OCI-LY7 (cell line): ENCODE results near the gene APCDD1L. TPM values are rescaled to one million over a fixed set of nuclear protein-coding genes. Genes with fewer than 3 reads are reported as not detected.

ENCODE experiments used
- BruUV-seq: library from RNA; stranded (reverse); fragments of 400-500 nt; replicated peaks from 2 replicates; lab custom pipeline; 2021; lab: Mats Ljungman, UMichigan
- CTCF ChIA-PET: fragments of 300-600 bp; sonication (Branson Sonifier 250); formaldehyde crosslinking; loops from one replicate; lab custom pipeline; 2022; ENCODE audit warnings: antibody characterized with exemption; ENCODE audit not compliant: unreplicated experiment; lab: Charles Lee
- POLR2A ChIA-PET: fragments of 300-600 bp; sonication (Branson Sonifier 250); formaldehyde crosslinking; loops from one replicate; lab custom pipeline; 2022; ENCODE audit warnings: antibody characterized with exemption; lab: Charles Lee
- DNase-seq: peaks from one replicate; pipeline ENCODE4 v3.0.0-alpha.2; 2015; ENCODE audit warnings: low spot score
- H2AFZ ChIP-seq: fragments of 200-600 bp; sonication (generic), shearing (Covaris generic); 2 replicates; pipeline ENCODE4 v1.6.1; 2014; ENCODE audit warnings: mild to moderate bottlenecking, antibody characterized with exemption, low read length, moderate library complexity
- H3K27ac ChIP-seq: fragments of 200-600 bp; sonication (generic); 2 replicates; pipeline ENCODE4 v1.5.1; 2014; ENCODE audit warnings: mixed run types, low read depth, mild to moderate bottlenecking, moderate library complexity, low read length, inconsistent platforms; ENCODE audit not compliant: poor library complexity, severe bottlenecking
- H3K36me3 ChIP-seq: fragments of 200-600 bp; sonication (generic); 2 replicates; pipeline ENCODE4 v1.6.1; 2014; ENCODE audit warnings: mild to moderate bottlenecking, antibody characterized with exemption, low read length, moderate library complexity, mixed read lengths; ENCODE audit not compliant: insufficient read depth
- H3K4me1 ChIP-seq: fragments of 200-600 bp; sonication (generic); 2 replicates; pipeline ENCODE4 v1.5.1; 2014; ENCODE audit warnings: mild to moderate bottlenecking, low read length; ENCODE audit not compliant: insufficient read depth, poor library complexity, severe bottlenecking
- H3K4me2 ChIP-seq: fragments of 200-600 bp; sonication (generic); 2 replicates; pipeline ENCODE4 v1.6.1; 2014; ENCODE audit warnings: mild to moderate bottlenecking, low read length
- H3K4me3 ChIP-seq: fragments of 200-600 bp; sonication (generic); 2 replicates; pipeline ENCODE4 v1.5.1; 2014; ENCODE audit warnings: mild to moderate bottlenecking, low read depth, low read length; ENCODE audit not compliant: poor library complexity, severe bottlenecking
- H3K79me2 ChIP-seq: fragments of 200-600 bp; sonication (generic); 2 replicates; pipeline ENCODE4 v1.6.1; 2016; ENCODE audit warnings: low read depth, mild to moderate bottlenecking, low read length, moderate library complexity, mixed read lengths; ENCODE audit not compliant: insufficient read depth
- H3K9me2 ChIP-seq: fragments of 200-600 bp; sonication (generic); 2 replicates; pipeline ENCODE4 v1.6.1; 2016; ENCODE audit warnings: mild to moderate bottlenecking, low read length, mixed read lengths; ENCODE audit not compliant: insufficient read depth
- H3K9me3 ChIP-seq: fragments of 200-600 bp; sonication (generic); 2 replicates; pipeline ENCODE4 v1.6.1; 2014; ENCODE audit warnings: mild to moderate bottlenecking, mixed run types, low read length, mixed read lengths
- H4K20me1 ChIP-seq: fragments of 200-600 bp; sonication (generic); 2 replicates; pipeline ENCODE4 v1.6.1; 2014; ENCODE audit warnings: mild to moderate bottlenecking, antibody characterized with exemption, low read length, moderate library complexity, mixed read lengths; ENCODE audit not compliant: insufficient read depth
- EZH2phosphoT487 ChIP-seq: fragments of 200-600 bp; sonication (generic); IDR thresholded peaks from 2 replicates; pipeline ENCODE4 v1.6.1; 2018; ENCODE audit warnings: low read depth, borderline replicate concordance, mild to moderate bottlenecking, mixed run types, antibody characterized with exemption, low read length, moderate library complexity, mixed read lengths
- intact Hi-C: fragments of 100-400 bp; cut with micrococcal nuclease; formaldehyde crosslinking; loops from one replicate; pipeline ENCODE4 v1.10.0; 2022; ENCODE audit not compliant: unreplicated experiment
- total RNA-seq, 2 experiments: library from RNA; depleted of rRNA in 1 of 2; stranded (reverse); fragments of >200 nt in 1 of 2; shearing (Covaris generic) in 1 of 2; gene quantifications; 2 replicates each; pipeline ENCODE4 v1.2.3, GENCODE V29; 2014 to 2022
- TF ChIP-seq, protein P1 (sequence below): fragments of 200-600 bp; sonication (generic); conservative IDR thresholded peaks from 2 replicates; pipeline ENCODE4 v1.5.1; 2014; ENCODE audit warnings: mild to moderate bottlenecking, antibody characterized with exemption, low read length, moderate library complexity, mixed read lengths

The APCDD1L gene
- total RNA-seq, 2 experiments from 2014 or later = not detected

DNA sequence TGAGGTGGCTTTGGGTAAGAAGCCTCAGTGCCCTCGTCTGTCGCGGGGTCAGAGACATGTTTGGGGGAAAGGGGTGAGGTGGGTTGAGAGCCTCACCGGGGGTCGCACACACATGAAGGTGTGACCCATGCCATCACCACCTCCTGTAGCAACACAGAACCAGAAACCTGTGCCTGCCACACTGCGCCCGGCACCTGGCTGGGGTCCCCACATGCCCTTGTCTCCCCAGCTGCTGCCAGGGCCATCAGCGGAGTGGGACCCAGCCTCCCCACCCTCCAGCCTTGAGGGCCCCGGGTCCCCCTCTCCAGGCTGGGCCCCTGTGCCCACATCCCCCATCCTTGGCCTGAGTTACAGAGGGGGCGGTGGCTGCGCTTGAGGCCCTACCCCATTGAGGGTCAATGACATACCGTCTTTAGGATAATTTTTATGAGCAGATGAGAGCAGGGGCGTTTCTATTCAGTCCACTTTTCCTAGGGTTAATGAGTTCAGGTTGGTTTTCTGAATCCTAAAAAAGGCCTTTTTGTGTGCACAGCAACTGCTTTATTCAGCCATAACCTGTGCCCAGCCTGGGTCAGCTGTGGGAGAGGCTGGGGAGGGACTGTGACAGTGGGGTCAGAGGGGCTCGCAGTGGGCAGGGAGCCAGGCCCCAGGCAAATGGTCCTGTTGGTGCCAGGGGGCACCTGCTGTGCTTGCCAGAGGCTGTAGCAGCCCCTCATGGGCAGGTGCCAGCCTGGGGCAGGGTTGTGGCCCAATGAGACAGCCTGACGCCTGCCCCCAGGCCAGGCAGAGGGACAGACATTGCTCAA is 19.4 kb downstream of the APCDD1L start:
- H3K79me2 ChIP-seq = no peaks in the 10 kb centered on the region
- intact Hi-C loops = no loop called here
- POLR2A ChIA-PET = no interaction called here

DNA sequence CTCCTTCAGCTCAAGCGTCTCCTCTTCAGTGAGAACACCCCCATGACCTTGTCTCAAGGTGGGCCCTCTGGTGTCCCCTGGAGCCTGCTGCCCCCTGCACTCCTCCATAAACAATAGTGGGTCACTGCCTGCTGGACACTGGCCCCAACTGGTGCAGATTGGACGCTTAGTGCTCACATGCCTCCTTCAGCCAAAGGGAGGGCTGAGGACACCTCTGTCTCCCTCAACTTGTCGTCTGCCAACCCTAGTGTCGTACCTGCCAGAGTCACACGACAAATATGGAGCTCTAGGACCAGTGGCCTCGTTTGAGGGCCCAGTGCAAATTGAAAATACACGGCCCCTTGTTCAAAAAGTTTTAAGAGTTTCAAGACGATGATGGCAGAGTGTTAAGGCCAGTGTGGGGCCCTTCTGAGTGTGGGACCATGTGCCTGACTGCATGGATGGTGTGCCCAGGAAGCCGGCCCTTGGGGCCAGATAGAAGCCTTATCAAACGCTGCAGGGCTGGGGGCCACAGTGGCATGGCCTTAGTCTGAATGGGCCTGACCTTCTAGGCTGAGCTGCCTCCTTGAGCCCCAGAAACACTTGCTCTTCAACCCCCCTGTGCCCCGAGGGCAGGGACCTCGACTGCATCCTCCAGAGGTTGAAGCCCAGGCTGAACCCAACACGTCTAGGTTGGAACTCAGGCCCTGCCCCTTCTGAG is 20.1 kb downstream of the APCDD1L start:
- no peaks in the 10 kb centered on the region for H3K36me3 ChIP-seq
- intact Hi-C loops = no loop called here
- H3K4me1 ChIP-seq = peaks cover 6% of the 10 kb centered on the region
- no peak overlapping the region for H2AFZ ChIP-seq
- ChIA-PET POLR2A (no interaction called here), CTCF (no interaction called here)
- H3K9me3 ChIP-seq = no peaks in the 10 kb centered on the region
- no peak overlapping the region for H3K27ac ChIP-seq
- H3K9me2 ChIP-seq = no peaks in the 10 kb centered on the region
- DNase-seq = no peak
- no peaks in the 10 kb centered on the region for H4K20me1 ChIP-seq
- no peak overlapping the region for H3K4me2 ChIP-seq
- BruUV-seq = no TSS peak
- H3K4me3 ChIP-seq = no peak overlapping the region
- H3K79me2 ChIP-seq = no peaks in the 10 kb centered on the region
- TF ChIP-seq, protein P1, sequence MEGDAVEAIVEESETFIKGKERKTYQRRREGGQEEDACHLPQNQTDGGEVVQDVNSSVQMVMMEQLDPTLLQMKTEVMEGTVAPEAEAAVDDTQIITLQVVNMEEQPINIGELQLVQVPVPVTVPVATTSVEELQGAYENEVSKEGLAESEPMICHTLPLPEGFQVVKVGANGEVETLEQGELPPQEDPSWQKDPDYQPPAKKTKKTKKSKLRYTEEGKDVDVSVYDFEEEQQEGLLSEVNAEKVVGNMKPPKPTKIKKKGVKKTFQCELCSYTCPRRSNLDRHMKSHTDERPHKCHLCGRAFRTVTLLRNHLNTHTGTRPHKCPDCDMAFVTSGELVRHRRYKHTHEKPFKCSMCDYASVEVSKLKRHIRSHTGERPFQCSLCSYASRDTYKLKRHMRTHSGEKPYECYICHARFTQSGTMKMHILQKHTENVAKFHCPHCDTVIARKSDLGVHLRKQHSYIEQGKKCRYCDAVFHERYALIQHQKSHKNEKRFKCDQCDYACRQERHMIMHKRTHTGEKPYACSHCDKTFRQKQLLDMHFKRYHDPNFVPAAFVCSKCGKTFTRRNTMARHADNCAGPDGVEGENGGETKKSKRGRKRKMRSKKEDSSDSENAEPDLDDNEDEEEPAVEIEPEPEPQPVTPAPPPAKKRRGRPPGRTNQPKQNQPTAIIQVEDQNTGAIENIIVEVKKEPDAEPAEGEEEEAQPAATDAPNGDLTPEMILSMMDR = no peak
- no peak for TF ChIP-seq EZH2phosphoT487

More for the DNA sequence above, 19.4 kb downstream of the APCDD1L start:
- no peak for DNase-seq
- TF ChIP-seq EZH2phosphoT487 = no peak
- TF ChIP-seq, protein P1 = no peak
- Histone ChIP-seq H3K9me3 (no peaks in the 10 kb centered on the region), H3K4me2 (no peak overlapping the region), H4K20me1 (no peaks in the 10 kb centered on the region), H2AFZ (no peak overlapping the region), H3K4me1 (peaks cover 6% of the 10 kb centered on the region), H3K27ac (no peak overlapping the region), H3K9me2 (no peaks in the 10 kb centered on the region), H3K36me3 (no peaks in the 10 kb centered on the region), H3K4me3 (no peak overlapping the region)
- CTCF ChIA-PET = no interaction called here
- BruUV-seq = no TSS peak
